HPDE6-E6E7 (cell line): Measurements from ENCODE around the gene DMBT1.

Experiments
- DNase-seq: peaks from one replicate; pipeline ENCODE4 v3.0.0; 2011; ENCODE audit warnings: missing footprints; ENCODE audit errors: extremely low spot score

Gene DMBT1

GRCh38 chr10:122548407-122549085 is 12.0 kb upstream of the DMBT1 start:
- DNase-seq: no peak

DNA sequence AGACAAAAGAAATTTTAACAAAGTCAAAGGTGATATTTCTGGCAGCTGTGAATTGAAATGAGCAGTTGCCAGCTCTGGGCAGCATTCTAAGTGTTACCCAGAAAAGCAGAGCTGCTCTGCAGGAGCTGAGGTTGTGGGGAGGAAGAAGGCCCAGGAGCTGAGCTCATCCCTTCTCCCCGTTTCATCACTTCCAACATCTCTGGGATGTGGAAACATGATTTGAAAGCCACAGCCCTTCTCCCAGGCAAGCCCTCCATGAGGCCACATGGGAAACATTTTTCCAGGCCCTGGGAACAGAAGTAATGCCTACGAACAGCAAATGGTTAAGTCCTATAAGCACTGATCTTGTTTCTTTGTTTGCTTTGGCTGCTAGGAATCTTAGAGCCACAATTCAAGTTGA is 10.9 kb upstream of the DMBT1 start:
- no peak for DNase-seq

DNA sequence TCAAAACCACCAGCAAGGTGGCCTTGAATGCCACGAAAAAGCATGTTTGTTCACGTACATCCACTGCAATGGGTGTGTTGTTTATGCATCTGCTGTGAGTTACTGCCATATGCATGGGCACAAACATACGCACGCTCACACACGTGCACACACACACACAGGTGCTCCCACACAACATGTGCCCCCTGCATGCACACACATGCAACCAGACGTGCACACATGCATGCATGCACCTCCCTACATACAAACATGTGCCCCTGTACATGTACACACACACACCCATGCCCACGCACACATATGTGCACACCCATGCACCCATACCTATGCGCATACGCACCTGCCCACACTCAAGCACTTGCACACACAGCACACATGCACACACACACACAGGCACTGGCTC is 10.1 kb upstream of the DMBT1 start:
- DNase-seq: no peak

DNA sequence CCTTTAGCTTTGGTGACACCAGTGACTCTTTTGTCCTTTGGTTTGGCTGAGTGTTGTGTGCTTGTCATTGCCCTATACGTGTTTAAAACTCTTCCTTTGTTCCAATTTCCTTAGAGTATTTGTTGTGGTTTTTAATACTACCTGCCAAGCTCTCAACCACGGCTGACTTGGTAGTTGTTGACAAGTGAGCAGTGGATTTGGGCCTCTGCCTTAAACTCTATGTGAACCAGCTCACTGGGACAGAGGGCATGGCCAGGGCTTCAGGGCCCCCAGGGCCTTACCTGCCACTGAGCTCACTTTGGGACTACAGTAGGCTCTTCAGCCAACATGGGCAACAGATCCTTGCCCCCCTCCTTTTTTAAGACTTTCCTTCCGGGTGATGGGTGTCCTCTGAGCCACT is 9.6 kb upstream of the DMBT1 start:
- DNase-seq: no peak

DNA sequence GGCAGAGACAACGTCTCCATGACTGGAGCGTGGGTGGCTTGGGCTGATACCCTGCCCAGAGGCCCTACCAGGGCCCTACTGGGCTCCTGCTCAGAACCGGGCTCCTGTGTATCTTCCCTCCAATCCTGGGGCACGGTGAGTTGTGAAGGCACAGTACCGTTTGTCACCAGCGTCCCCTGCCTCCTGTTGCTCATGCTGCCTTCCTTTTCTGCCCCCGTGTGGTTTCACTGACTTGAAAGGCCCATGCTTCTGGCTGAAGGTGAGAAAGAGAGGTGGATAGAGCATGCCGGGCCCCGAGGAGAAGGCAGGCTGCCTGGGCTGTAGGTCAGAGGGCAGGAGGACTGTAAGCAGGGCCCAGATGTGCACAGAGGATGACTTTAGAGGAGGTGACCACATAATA is 9.1 kb upstream of the DMBT1 start:
- no peak for DNase-seq

DNA sequence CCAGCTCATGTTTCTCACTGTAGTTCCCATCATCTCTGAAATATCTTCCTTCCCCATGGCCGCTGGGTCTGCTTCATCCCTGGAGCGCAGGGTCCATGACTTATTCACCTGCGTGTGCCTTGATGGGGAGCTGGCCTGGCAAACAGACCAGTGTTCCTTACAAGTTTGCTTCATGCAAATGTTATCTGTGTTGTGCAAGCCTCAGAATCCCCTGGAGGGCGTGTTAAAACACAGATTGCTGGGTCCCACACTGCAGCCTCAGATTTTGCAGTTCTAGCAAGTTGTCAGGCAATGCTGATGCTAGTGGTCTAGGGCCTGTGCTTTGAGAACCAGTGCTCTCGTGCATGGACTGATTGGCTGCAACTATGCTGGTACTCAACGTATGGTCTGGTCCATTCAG is 7.2 kb upstream of the DMBT1 start:
- DNase-seq: no peak

GRCh38 chr10:122554131-122555036 is 6.2 kb upstream of the DMBT1 start:
- DNase-seq: no peak

DNA sequence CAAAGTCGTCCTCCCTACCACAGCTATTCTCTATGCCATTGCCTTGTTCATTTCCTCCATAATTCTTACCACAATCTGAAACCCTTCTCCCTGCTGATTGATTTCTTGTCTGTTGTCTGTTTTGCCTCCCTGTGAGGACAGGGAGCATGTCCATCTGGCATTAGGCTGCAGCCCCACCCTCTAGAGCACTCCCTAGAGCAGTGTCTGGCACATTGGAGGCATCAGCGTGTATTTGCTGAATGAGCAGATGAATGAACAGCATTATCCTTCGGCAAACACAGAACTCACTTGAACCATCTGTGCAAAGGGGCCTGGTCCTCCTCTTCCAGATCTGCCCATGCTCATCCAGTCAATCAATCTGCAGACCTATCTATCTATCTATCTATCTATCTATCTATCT is 5.1 kb upstream of the DMBT1 start:
- DNase-seq: no peak

- DNase-seq: no peak
Measured at GRCh38 chr10:122557516-122557915, 3.0 kb upstream of the DMBT1 start.

DNA sequence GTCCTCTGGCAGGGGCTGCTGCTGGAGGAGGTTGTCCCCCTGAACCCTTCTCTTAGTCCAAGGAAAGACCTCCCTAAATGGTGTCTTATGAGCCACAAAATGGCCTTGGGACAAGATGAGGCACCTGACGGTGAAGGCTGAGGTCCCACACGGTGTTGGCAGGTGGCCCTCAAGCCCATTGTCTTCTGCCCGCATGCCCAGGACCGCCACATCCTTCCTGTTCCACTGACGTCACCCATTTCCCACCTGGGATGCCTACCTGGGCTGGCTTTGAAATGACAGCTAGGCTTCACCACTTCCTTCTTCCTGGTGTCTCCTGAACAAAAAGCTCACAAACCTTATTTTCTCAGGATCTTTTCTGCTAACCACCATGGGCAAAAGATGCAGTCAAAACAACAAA is 2.1 kb upstream of the DMBT1 start:
- no peak for DNase-seq

DNA sequence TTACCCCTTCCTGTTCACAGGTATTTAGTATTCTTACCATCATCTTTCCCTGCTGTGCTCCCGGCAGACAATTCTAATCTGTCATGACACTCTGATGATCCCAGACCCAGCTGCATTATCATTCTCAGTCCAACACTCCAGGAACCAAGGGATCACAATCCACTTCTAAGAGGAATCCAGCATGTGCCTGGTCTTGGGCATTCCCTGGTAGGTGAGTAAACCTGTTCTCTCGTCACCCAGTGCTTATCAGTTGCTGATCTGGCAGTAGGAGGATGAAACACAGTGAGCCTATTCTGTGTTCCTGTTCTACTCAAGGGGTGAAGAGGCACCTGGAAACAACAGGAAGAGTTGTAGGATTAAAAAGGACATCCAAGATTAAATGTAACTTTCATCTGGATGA is 1.3 kb upstream of the DMBT1 start:
- no peak for DNase-seq

DNA sequence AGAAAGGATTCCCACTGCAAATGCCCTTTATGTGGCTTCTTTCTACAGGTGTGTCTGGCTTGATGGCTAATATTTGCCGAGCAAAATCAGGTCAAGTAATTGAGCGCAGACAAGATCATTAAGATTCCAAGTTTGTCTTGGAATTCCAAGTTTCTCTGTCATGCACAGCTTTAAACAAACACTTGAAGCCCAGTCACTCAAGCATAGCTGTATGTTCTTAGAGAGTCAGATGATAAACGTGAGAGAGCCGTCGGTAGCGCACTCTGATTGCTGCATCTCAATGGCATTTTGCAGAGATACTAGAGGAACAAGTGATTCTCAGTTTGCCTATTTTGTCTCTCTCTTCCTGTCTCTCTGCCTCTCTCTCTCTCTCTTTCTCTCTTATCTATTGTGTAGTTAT is 658 bp downstream of the DMBT1 start:
- no peak for DNase-seq

DNA sequence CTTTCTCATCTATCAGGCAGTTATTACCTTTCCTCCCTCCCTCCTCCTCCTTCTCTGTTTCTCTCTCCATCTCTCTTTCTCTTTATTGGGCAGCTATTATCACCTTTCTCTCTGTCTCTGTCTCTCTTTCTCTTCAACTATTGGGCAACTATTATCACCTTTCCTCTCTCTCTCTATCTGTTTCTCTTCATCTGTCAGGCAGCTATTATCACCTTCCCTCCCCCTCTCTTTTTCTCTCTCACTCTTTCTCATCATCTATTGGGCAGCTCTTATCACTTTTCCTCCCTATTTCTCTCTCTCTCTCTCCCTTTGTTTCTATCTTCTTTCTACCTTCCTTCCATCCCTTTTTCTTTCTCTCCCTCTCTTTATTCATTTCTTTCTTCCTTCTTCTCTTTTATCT is 1.2 kb downstream of the DMBT1 start:
- no peak for DNase-seq

DNA sequence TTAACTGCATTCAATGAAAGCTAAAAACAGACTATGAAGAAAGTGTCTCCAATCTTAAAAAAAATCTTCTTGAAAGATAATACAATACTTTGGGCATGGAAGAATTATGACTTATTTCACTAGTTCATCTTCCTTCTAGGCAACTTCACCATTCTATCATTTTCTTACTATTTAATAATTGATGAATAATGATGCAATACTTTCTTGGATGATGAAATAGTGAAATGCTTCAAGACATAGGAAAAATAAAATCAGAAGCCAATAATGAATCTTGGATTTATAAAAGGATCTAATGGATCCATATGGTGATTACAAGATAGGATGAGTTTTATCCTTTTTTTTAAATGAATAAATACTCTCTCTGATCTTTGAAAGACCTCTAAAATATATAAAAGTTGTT is 4.4 kb downstream of the DMBT1 start:
- DNase-seq: no peak

DNA sequence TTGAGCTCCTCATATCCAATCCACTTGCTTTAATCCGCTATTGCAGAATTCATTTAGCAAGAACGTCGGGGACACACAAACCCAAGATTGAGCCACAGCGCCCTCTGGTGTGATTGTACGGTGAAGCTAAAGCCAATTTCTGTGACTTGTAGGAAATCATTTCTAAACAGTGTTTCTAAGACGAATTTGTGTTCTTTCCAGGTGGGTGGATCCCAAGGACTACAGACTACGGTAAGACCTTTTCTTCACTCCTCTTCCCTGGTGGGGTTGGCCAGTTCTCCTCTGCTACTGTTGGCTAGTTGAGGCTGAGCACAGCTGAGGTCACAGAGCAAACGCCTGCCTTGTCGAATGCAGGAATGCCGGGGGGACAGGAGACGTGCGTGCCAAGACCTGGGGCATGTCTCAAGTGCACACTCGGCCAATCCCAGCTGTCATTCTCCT is 5.2 kb downstream of the DMBT1 start:
- peak; percentile 33 for DNase-seq

DNA sequence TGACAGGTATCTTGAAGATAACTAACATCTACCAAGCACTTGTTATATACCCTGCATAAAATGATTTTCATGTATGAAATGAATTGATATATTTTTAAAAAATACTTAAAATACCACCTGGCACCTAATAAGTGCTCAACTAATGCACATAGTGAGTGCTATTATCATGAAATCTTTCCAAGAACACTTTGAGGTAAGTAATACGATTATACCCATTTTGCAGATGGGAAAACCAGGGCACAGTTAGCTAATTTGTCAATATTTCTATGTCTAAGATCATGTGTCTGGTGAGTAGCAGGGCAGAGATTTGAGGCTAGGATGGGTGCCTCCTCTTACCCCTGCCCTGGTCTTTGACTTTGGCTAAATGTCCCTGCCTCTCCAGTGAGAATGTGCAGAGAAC is 6.1 kb downstream of the DMBT1 start:
- no peak for DNase-seq

DNA sequence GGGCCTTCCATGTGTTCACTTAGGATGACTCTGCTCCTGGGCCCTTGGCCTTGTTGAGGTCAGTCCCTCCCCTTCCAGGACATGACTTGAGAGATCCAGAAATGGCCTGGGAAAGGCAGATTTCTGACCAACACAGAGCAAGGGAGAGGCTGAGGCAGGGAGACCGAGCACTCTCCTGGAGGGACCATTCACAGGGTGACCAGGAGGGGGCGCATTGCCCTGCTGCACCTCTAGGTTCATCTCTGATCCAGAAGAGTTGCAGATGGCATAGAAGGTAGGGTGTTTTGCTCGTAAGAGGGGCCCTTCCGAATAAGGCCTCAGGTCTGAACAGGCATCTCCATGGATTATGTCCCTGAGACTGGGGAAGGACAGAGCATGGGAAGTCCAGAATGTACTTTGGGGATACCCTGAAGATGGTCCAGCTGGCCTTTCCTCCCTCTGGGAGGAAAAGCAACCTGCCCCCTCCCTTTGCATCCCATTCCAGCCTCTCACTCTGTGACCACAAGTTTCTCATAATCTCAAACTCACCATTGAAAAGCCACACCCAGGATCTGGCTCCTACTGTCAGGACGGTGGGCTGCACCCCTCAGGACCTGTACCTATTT is 6.6 kb downstream of the DMBT1 start:
- DNase-seq: no peak

DNA sequence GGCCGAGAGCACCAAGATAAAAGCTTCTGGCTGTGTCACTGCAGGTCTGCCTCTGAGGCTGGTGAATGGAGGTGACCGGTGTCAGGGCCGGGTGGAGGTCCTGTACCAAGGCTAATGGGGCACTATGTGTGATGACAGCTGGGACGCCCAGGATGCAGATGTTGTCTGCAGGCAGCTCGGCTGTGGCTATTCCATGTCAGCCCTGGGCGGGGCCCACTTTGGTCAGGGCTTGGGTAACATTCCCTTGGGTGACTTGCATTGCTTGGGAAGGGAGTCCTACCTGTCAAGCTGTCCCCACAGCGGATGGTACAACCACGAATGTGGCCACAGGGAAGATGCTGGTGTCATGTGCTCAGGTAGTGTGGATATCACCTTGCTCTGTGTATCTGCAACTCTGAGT is 8.0 kb downstream of the DMBT1 start:
- DNase-seq: no peak

DNA sequence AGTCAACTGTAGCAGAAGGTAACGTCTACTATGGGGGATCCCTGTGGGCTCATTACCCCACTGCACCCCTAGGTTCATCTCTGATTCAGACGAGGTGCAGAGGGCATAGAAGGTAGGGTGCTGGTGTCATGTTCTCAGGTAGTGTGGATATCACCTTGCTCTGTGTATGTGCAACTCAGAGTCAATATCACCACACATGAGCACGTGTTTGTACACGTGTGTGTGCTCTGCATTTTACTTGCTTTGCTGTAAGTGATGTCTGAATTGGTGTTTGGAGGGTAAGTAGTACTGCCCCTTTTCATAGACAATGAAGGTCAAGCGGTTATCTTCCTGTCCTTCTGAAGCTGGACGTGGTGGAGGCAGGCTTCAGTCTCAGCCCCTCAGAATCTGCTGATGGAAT is 10.4 kb downstream of the DMBT1 start:
- no peak for DNase-seq

DNA sequence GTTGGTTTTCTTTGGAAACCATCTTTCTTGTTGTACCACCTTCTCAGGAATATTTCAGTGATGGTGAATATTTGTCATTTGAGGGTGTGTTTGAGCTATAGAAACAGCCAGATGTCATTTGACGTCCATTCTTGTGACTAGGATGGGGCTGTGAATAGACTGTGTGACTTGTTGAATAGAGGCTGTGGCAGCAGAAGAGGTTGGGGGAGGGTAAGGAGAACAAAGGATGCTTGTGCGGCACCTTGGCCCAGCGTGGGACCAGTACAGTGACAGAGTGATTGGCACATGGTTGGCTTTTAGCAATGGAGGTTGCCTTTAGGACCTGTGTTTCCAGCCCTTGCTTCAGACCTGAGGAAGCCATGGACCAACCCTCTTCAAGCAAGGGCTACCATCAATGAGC is 11.3 kb downstream of the DMBT1 start:
- no peak for DNase-seq

- no peak for DNase-seq
Measured at GRCh38 chr10:122575776-122576175, 15.2 kb downstream of the DMBT1 start.

DNA sequence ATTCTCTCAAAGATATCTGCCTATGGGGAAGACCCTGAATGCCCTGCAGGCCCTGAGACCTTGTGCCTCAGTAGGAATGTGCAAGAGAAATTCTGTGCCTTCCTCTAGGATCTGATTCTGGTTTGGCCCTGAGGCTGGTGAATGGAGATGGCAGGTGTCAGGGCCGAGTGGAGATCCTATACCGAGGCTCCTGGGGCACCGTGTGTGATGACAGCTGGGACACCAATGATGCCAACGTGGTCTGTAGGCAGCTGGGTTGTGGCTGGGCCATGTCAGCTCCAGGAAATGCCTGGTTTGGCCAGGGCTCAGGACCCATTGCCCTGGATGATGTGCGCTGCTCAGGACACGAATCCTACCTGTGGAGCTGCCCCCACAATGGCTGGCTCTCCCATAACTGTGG is 15.7 kb downstream of the DMBT1 start:
- no peak for DNase-seq

DNA sequence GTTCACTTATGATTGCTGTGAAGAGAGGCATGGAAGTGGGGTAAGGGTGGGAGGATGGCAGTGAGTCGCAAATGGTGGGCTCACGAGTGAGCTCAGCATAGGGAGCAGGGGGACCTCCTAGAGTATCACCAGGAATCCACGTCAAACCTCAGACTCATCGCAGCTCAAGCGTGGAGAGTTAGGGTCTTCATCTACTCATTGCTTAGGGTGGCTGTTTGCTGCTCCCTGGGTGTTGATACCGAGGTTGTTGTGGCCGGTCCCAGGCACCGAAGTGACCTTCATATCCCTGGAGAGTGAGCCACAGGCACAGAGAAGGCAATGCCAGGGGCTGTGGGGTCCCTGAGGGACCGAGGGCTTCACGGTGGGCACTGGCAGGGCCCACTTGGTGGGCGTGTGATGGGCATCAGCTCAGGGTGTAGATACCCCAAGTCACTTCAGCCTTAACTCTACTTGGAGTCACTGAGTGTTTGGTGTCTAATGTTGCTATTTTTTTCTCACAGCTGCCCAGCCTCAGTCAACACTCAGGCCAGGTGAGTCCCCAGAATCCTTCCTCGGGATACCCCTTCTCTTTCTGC is 16.8 kb downstream of the DMBT1 start:
- DNase-seq: no peak
